CD4-positive, alpha-beta T cell treated with Interleukin-21 for 1 hour (primary cell): ENCODE measurements around the gene TM9SF2.
"Not testable (repeated sequence)": the region's sequence is repeated elsewhere in the genome, so short reads cannot be mapped to it uniquely, and the experiment has no call there.

ENCODE experiments used
- DNase-seq: peaks from one replicate; pipeline ENCODE4 v3.0.0-alpha.2; 2020

Gene TM9SF2

DNA sequence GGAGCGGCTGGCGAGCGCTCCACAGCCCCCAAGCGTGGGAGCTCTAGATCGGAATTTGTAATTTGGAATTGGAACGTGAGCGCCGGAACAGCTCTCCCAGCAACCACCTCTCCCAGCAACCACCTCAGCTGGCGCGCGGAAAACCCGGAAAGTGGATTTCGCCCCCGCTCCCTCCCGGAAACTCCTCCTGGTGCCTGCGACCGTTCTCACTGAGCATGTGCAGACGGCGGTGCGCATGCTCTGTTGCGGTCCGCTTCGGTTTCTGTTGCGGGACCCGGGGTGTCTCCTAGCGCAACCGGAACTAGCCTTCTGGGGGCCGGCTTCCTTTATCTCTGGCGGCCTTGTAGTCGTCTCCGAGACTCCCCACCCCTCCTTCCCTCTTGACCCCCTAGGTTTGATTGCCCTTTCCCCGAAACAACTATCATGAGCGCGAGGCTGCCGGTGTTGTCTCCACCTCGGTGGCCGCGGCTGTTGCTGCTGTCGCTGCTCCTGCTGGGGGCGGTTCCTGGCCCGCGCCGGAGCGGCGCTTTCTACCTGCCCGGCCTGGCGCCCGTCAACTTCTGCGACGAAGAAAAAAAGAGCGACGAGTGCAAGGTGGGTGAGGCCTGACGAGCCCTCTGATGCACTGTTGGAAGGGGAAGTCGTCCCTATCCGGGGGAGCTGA is at the start of gene TM9SF2:
Gene TM9SF2, plus strand, starts transcription at position 289 of the 664 bp plus-strand sequence. Its CDS starts 135 bp downstream, at position 424.
- DNase-seq = peak; percentile 98

DNA sequence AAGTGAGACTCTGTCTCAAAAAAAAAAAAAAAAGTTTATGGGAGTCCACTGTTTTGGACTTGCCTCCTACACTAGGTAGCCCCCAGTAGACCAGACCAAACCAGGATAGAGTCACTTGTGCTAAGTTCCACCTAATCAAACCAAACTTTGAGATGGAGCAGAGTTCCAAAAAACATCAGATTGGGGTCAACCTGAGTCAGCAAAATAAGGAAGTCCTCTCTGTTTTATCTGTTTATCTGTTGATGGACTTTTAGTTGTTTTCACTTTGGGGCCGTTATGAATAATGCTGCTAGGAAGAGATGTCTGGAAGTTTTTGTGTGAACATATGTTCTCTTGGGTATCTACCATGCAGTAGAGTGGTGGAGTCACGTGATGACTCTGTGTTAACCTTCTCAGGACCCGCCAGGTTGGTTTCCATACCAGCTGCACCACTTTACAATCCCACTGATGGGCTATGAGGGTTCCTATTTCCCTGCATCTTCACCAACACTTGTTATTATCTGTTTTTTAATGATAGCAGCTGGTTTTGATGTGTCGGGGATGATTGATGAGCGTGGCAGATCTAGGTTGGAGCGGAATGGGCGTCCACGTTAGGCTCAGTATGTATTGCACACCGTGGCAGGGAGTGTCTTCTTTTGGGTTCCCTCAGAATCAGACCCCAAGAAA is 46.6 kb upstream of the TM9SF2 start:
- DNase-seq = no peak

GRCh38 chr13:99459099-99459850 is 42.0 kb upstream of the TM9SF2 start:
- DNase-seq = no peak

- DNase-seq = not testable (repeated sequence)
These were observed 40.5 kb upstream of the TM9SF2 start for GRCh38 chr13:99460802-99461201.

- no peak for DNase-seq
These were observed 37.5 kb upstream of the TM9SF2 start for GRCh38 chr13:99463646-99464397.

GRCh38 chr13:99464441-99464949 is 36.8 kb upstream of the TM9SF2 start:
- peak; percentile 10 for DNase-seq

DNA sequence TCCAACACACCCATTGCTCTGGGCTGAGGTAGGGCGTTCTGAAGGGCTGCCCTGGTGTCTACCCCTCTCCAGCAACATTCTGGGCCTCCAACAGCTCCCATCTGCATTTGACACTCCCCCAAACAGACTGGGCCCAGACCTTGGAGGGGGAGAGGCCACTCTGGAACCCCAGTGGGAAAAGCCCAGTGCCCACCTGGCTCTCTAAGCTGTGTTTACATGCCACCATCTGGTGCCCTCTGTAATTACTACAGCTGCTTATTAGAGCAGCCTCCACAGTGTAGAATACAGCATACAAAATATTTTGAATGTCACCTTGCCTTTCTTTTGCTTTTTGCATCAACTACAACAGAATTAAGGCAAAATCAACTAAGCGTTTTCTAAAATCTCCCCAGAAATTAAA is 35.8 kb upstream of the TM9SF2 start:
- DNase-seq = no peak

DNA sequence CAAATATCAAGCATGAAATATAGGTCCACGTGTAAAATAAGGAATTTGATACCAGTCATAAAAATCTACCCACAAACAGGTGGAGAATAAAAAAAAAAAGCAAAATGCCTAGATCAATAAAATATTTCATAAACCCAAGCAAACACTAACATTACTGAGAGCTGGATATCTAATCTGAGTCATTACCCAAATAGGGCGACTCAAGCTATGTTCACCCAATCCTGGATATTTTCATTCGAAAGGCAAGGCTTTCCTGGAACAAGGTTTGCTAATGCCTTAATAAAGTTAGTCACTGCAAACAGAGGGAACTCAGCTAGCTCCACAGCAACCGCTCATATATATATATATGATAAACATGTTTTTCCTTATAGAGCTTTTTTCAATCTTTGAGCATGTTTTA is 33.5 kb upstream of the TM9SF2 start:
- no peak for DNase-seq

DNA sequence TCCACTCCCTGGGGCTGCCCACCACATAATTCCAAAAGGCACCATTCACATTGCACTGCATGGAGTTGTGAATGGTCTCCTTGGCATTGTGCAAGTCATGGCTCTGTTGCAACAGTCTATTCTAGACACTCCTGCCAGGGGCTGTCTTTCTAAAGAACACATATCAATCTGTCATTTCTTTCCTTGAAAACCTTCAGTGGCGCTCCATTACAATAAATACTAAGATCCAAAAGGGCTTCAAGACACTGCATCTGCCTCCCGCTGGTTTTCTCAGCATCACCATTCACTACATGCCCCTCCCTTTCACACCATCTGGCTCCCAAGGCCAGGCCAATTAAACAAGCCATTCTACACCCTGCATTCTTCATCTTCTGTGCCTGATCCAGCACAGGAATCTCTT is 32.2 kb upstream of the TM9SF2 start:
- no peak for DNase-seq

GRCh38 chr13:99470027-99470426 is 31.2 kb upstream of the TM9SF2 start:
- DNase-seq = no peak

GRCh38 chr13:99471221-99472121 is 29.8 kb upstream of the TM9SF2 start:
- DNase-seq = no peak

DNA sequence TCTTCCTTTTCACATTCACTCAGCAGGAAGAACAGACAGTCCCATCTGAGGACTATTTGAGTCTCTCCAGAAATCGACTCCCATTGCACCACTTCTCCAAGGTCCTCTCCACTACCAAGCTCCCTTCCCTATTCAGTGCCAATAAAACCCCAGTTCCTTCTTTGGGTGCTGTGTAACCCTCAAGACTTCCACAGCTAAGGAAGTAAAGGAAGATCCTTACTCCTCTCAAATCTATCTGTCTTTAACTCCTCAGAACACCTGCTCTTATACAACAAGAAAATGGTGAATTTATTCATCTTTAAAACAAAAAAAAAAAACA is 29.2 kb upstream of the TM9SF2 start:
- DNase-seq = no peak

DNA sequence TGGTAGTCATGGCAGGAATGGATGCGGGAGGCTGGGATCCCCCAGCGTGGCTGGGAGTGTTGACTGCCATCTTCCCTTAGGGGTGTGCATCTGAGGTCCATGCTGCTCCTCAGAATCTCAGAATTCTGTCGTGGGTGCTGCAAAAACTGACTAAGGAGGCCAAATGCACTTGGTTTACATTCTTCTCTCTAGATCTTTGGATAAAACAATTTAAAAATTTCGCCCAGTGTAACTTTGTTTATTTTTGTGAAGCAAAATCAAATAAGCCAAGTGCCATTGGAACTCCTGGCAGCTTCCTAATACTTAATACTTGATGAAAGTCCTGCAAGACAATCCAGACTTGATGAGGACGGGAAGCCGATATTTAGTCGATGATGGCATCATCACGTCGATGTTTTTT is 27.8 kb upstream of the TM9SF2 start:
- no peak for DNase-seq

DNA sequence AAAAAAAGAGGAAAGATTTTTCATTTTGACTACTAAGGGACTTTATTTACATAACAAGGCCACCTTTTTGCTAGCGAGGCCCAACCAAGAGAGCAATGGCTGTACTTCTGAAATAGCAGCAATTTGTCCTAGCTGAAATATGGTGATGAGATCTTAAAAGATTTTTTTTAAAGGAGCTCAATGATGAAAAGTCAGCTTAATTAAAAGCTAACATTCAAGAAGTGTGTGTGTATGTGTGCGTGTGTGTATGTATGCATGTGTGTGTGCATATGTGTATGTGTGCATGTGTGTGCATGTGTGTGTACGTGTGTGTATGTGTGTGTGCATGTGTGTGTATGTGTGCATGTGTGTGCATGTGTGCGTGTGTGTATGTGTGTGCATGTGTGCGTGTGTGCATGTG is 24.6 kb upstream of the TM9SF2 start:
- no peak for DNase-seq

- DNase-seq = no peak
These were observed 23.8 kb upstream of the TM9SF2 start for GRCh38 chr13:99477493-99477892.

GRCh38 chr13:99481366-99481765 is 19.9 kb upstream of the TM9SF2 start:
- no peak for DNase-seq

- peak; percentile 25 for DNase-seq
These were observed 16.8 kb upstream of the TM9SF2 start for GRCh38 chr13:99484473-99484872.

GRCh38 chr13:99486996-99487395 is 14.3 kb upstream of the TM9SF2 start:
- no peak for DNase-seq

- no peak for DNase-seq
These were observed 12.2 kb upstream of the TM9SF2 start for GRCh38 chr13:99489028-99489427.

GRCh38 chr13:99491750-99492149 is 9.5 kb upstream of the TM9SF2 start:
- not testable (repeated sequence) for DNase-seq

DNA sequence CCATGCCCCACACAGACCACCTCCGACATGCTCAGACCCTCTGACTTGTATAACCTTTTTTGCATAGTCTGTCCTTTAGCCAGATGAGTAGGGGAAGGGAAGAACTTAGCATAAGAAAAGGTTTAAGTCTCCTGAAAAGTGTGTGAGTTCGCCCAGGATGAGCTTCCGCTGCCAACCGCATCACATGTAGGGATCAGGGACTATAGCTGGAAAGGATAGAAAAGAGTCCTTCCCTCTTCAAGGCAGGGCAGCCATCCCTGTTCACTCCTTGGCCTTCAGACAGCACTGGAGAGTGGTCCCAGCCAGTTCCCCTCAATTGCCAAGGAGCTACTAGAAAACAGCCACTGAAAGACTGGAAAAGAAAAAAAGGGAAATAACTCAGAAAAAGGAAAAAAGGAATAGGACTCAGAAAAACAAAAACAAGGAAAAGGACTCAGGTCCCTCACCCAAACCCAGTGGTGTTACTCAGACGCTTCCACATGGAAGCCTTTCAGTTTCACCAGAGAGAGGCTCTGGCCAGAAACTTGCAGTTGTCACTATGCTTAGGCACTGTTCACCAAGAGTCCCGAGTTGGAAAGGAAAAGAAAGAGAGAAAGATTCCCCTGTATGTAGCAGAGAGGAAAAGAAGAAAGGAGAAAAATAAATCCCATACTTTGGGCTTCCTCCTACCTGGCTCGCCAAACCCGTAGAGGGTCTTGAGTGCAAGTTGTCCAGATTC is 5.6 kb upstream of the TM9SF2 start:
- DNase-seq = no peak
